ENCODE measurements around the gene CST7.

Gene CST7

DNA sequence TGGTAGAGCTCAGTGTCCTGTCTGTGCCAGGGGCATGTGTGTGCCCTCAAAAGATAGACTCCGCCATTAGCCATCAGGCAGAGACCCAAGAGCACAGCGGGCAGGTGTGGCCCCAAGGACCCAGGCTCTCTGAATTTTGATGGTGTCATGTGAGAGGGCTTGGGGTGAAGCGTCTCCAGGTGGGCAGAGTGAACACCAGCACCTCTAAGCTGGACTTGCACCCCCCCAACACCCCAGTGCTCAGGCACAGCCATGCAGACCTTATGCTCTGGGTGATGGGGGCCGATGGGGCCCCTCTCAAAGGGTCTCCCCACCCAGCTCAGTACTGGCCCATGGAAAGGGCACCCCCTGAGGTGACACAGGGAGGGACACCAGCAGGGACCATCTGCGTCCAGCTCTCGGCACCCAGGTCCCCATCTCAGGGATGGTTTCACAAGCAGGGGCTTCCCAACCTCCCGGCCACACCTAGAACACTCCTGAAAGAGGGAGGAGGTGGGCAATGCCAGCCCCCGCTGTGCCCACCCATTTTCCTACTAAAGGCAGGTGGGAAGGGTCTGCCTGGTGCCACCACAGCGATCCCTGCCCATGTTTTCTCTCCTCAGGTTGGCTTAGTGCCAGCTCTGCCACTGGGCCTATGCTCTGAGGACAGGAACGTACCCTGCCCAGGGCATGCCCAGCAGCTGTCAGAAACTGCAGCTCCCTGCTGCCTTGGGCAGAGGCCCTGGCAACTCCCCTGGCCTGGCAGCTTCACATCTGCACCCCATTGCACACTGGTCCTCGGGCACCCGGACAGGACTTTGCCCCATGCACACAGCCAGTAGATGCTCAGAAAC, 3.5 kb downstream of the CST7 start:
- H3K4me3 ChIP-seq (ENCODE audit: low read depth, low read length) = no peak overlapping the region
- H3K27me3 ChIP-seq (ENCODE audit: control insufficient read depth, insufficient read depth, low read length) = no peaks in the 10 kb centered on the region
- H3K9me3 ChIP-seq (ENCODE audit: control insufficient read depth, insufficient read depth, low read depth, low read length) = no peaks in the 10 kb centered on the region
- H3K4me1 ChIP-seq (ENCODE audit: control insufficient read depth, insufficient read depth, low read length) = peaks cover 2% of the 10 kb centered on the region; the same call in 1 of the 2 replicates
- H3K9ac ChIP-seq (ENCODE audit: low read length) = no peak overlapping the region
- H3K36me3 ChIP-seq (ENCODE audit: control insufficient read depth, insufficient read depth, low read length) = 0 out of 2 replicates have a peak, but pooled peaks cover 3% of the 10 kb centered on the region
- H3K27ac ChIP-seq (ENCODE audit: low read depth, low read length) = no peak overlapping the region

DNA sequence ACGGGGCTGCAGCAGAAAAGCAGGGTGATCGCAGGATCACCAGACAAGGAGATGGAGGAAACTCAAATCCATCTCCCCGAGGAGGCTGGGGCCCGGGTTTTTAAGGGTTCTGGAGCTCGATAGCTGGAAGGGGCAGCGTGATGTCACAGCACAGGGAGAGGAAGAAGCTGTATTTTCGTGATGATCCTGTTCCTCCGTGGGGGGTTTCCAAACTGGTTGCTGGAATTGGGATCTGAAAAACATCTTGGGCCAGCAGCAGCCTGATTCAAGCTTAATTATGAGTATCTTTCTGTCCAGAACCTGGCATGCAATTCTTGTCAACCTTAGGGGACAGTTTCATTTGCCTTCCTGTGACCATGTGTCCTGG, 4.1 kb downstream of the CST7 start:
- Histone ChIP-seq H3K9me3 (ENCODE audit: control insufficient read depth, insufficient read depth, low read depth, low read length) (no peaks in the 10 kb centered on the region), H3K4me1 (ENCODE audit: control insufficient read depth, insufficient read depth, low read length) (peaks cover 2% of the 10 kb centered on the region; the same call in 1 of the 2 replicates), H3K27me3 (ENCODE audit: control insufficient read depth, insufficient read depth, low read length) (no peaks in the 10 kb centered on the region), H3K9ac (ENCODE audit: low read length) (no peak overlapping the region), H3K36me3 (ENCODE audit: control insufficient read depth, insufficient read depth, low read length) (0 out of 2 replicates have a peak, but pooled peaks cover 3% of the 10 kb centered on the region), H3K4me3 (ENCODE audit: low read depth, low read length) (no peak overlapping the region), H3K27ac (ENCODE audit: low read depth, low read length) (no peak overlapping the region)

- no peak overlapping the region for H3K9ac ChIP-seq (ENCODE audit: low read length)
- no peak overlapping the region for H3K4me3 ChIP-seq (ENCODE audit: low read depth, low read length)
- H3K36me3 ChIP-seq (ENCODE audit: control insufficient read depth, insufficient read depth, low read length) = peaks cover 3% of the 10 kb centered on the region; the same call in 1 of the 2 replicates
- H3K27me3 ChIP-seq (ENCODE audit: control insufficient read depth, insufficient read depth, low read length) = no peaks in the 10 kb centered on the region
- H3K9me3 ChIP-seq (ENCODE audit: control insufficient read depth, insufficient read depth, low read depth, low read length) = no peaks in the 10 kb centered on the region
- no peak overlapping the region for H3K27ac ChIP-seq (ENCODE audit: low read depth, low read length)
- H3K4me1 ChIP-seq (ENCODE audit: control insufficient read depth, insufficient read depth, low read length) = peaks cover 2% of the 10 kb centered on the region; the same call in 1 of the 2 replicates
Measured at GRCh38 chr20:24953621-24954133, 4.6 kb downstream of the CST7 start.

DNA sequence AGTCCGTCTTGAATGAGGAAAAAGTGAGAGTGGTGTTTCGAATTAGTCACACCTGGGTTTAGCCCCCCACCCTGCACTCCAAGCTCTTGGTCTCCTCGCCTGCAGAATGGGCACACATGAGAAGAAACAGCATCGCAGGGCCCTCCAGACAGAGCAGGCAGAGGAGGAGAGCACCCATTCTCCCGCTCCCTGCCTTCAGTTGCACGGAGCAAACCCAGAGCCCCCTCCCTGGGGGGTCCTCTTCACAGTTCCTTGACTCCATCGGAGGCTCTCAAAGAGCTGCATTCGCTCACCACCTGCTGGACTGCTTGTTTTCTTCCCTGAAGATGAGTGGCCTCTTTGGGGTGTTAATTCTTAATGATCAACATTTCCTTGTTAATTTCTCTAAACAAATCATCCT, 5.1 kb downstream of the CST7 start:
- Histone ChIP-seq H3K9me3 (ENCODE audit: control insufficient read depth, insufficient read depth, low read depth, low read length) (no peaks in the 10 kb centered on the region), H3K4me1 (ENCODE audit: control insufficient read depth, insufficient read depth, low read length) (peaks cover 2% of the 10 kb centered on the region; the same call in 1 of the 2 replicates), H3K4me3 (ENCODE audit: low read depth, low read length) (no peak overlapping the region), H3K27me3 (ENCODE audit: control insufficient read depth, insufficient read depth, low read length) (no peaks in the 10 kb centered on the region), H3K36me3 (ENCODE audit: control insufficient read depth, insufficient read depth, low read length) (peaks cover 3% of the 10 kb centered on the region), H3K27ac (ENCODE audit: low read depth, low read length) (no peak overlapping the region), H3K9ac (ENCODE audit: low read length) (no peak overlapping the region)

- Histone ChIP-seq H3K27me3 (ENCODE audit: control insufficient read depth, insufficient read depth, low read length) (no peaks in the 10 kb centered on the region), H3K9ac (ENCODE audit: low read length) (no peak overlapping the region), H3K4me1 (ENCODE audit: control insufficient read depth, insufficient read depth, low read length) (peaks cover 2% of the 10 kb centered on the region; the same call in 1 of the 2 replicates), H3K4me3 (ENCODE audit: low read depth, low read length) (no peak overlapping the region), H3K27ac (ENCODE audit: low read depth, low read length) (no peak overlapping the region), H3K36me3 (ENCODE audit: control insufficient read depth, insufficient read depth, low read length) (peaks cover 7% of the 10 kb centered on the region), H3K9me3 (ENCODE audit: control insufficient read depth, insufficient read depth, low read depth, low read length) (no peaks in the 10 kb centered on the region)
Measured at GRCh38 chr20:24954566-24954965, 5.5 kb downstream of the CST7 start.

GRCh38 chr20:24955045-24955444, 6.0 kb downstream of the CST7 start:
- Histone ChIP-seq H3K9ac (ENCODE audit: low read length) (no peak overlapping the region), H3K36me3 (ENCODE audit: control insufficient read depth, insufficient read depth, low read length) (peaks cover 11% of the 10 kb centered on the region), H3K4me3 (ENCODE audit: low read depth, low read length) (no peak overlapping the region), H3K9me3 (ENCODE audit: control insufficient read depth, insufficient read depth, low read depth, low read length) (no peaks in the 10 kb centered on the region), H3K27me3 (ENCODE audit: control insufficient read depth, insufficient read depth, low read length) (no peaks in the 10 kb centered on the region), H3K27ac (ENCODE audit: low read depth, low read length) (no peak overlapping the region), H3K4me1 (ENCODE audit: control insufficient read depth, insufficient read depth, low read length) (peaks cover 2% of the 10 kb centered on the region; the same call in 1 of the 2 replicates)

GRCh38 chr20:24956001-24956841, 7.2 kb downstream of the CST7 start:
- no peaks in the 10 kb centered on the region for H3K27me3 ChIP-seq (ENCODE audit: control insufficient read depth, insufficient read depth, low read length)
- no peak overlapping the region for H3K27ac ChIP-seq (ENCODE audit: low read depth, low read length)
- no peaks in the 10 kb centered on the region for H3K9me3 ChIP-seq (ENCODE audit: control insufficient read depth, insufficient read depth, low read depth, low read length)
- peaks cover 2% of the 10 kb centered on the region; the same call in 1 of the 2 replicates for H3K4me1 ChIP-seq (ENCODE audit: control insufficient read depth, insufficient read depth, low read length)
- H3K4me3 ChIP-seq (ENCODE audit: low read depth, low read length) = no peak overlapping the region
- H3K36me3 ChIP-seq (ENCODE audit: control insufficient read depth, insufficient read depth, low read length) = peaks cover 18% of the 10 kb centered on the region
- no peak overlapping the region for H3K9ac ChIP-seq (ENCODE audit: low read length)

GRCh38 chr20:24957326-24958016, 8.4 kb downstream of the CST7 start:
- Histone ChIP-seq H3K27me3 (ENCODE audit: control insufficient read depth, insufficient read depth, low read length) (no peaks in the 10 kb centered on the region), H3K4me3 (ENCODE audit: low read depth, low read length) (no peak overlapping the region), H3K9ac (ENCODE audit: low read length) (no peak overlapping the region), H3K9me3 (ENCODE audit: control insufficient read depth, insufficient read depth, low read depth, low read length) (no peaks in the 10 kb centered on the region), H3K36me3 (ENCODE audit: control insufficient read depth, insufficient read depth, low read length) (peaks cover 25% of the 10 kb centered on the region), H3K27ac (ENCODE audit: low read depth, low read length) (no peak overlapping the region), H3K4me1 (ENCODE audit: control insufficient read depth, insufficient read depth, low read length) (peaks cover 2% of the 10 kb centered on the region; the same call in 1 of the 2 replicates)

- no peak overlapping the region for H3K9ac ChIP-seq (ENCODE audit: low read length)
- no peaks in the 10 kb centered on the region for H3K27me3 ChIP-seq (ENCODE audit: control insufficient read depth, insufficient read depth, low read length)
- H3K27ac ChIP-seq (ENCODE audit: low read depth, low read length) = no peak overlapping the region
- peaks cover 2% of the 10 kb centered on the region; the same call in 1 of the 2 replicates for H3K4me1 ChIP-seq (ENCODE audit: control insufficient read depth, insufficient read depth, low read length)
- no peak overlapping the region for H3K4me3 ChIP-seq (ENCODE audit: low read depth, low read length)
- no peaks in the 10 kb centered on the region for H3K9me3 ChIP-seq (ENCODE audit: control insufficient read depth, insufficient read depth, low read depth, low read length)
- peaks cover 38% of the 10 kb centered on the region for H3K36me3 ChIP-seq (ENCODE audit: control insufficient read depth, insufficient read depth, low read length)
Measured at GRCh38 chr20:24958506-24959385, 9.7 kb downstream of the CST7 start.
